Liver (tissue), 9 donors: ENCODE data around the gene PAX5. TPM values are rescaled to one million over a fixed set of nuclear protein-coding genes. Genes with fewer than 3 reads are reported as not detected.

Experiments
- DNase-seq: peaks from one replicate; pipeline ENCODE4 v3.0.0-alpha.2; 2017; ENCODE audit warnings: low spot score
- H3K27ac ChIP-seq, 2 donors: one replicate each; pipeline ENCODE4 v1.7.0; 2013; ENCODE audit warnings: inconsistent platforms in 2 of 2, low read length in 2 of 2, control low read depth in 1 of 2, low read depth in 1 of 2, mild to moderate bottlenecking in 1 of 2
- H3K27me3 ChIP-seq, 4 donors: one replicate each; pipeline versions ENCODE4 v1.6.1 to v1.7.0; 2013; ENCODE audit warnings: low read length in 3 of 4, inconsistent platforms in 1 of 4, mild to moderate bottlenecking in 1 of 4, moderate library complexity in 1 of 4; ENCODE audit not compliant: control insufficient read depth in 4 of 4, insufficient read depth in 4 of 4
- H3K36me3 ChIP-seq, 4 donors: one replicate each; pipeline versions ENCODE4 v1.6.1 to v1.7.0; 2013; ENCODE audit warnings: low read length in 3 of 4, mild to moderate bottlenecking in 3 of 4, low read depth in 1 of 4, moderate library complexity in 1 of 4; ENCODE audit not compliant: control insufficient read depth in 4 of 4, insufficient read depth in 3 of 4
- H3K4me1 ChIP-seq, 4 donors: one replicate each; pipeline versions ENCODE4 v1.6.1 to v1.7.0; 2013; ENCODE audit warnings: low read length in 3 of 4, mild to moderate bottlenecking in 3 of 4, moderate library complexity in 1 of 4; ENCODE audit not compliant: control insufficient read depth in 4 of 4, insufficient read depth in 4 of 4
- H3K4me3 ChIP-seq, 3 donors: one replicate each; pipeline versions ENCODE4 v1.6.1 to v1.7.0; 2013; ENCODE audit warnings: low read length in 3 of 3, control low read depth in 1 of 3, low read depth in 1 of 3, mild to moderate bottlenecking in 1 of 3
- H3K9ac ChIP-seq, 2 donors: one replicate each; pipeline ENCODE4 v1.7.0; 2013; ENCODE audit warnings: low read length in 2 of 2, mild to moderate bottlenecking in 2 of 2, moderate library complexity in 2 of 2, control low read depth in 1 of 2, low read depth in 1 of 2
- H3K9me3 ChIP-seq, 4 donors: one replicate each; pipeline versions ENCODE4 v1.6.1 to v1.7.0; 2013; ENCODE audit warnings: low read length in 3 of 4; ENCODE audit not compliant: control insufficient read depth in 4 of 4
- ATF3 ChIP-seq: IDR thresholded peaks from 2 replicates; pipeline ENCODE4 v1.6.1; 2016; ENCODE audit warnings: antibody characterized with exemption
- CTCF ChIP-seq: fragments of 150-350 bp; IDR thresholded peaks from 2 replicates; pipeline ENCODE4 v1.5.1; 2017; ENCODE audit warnings: improper control_type of control experiment, low read depth, low read length; ENCODE audit not compliant: missing input control
- EGR1 ChIP-seq, 2 donors: IDR thresholded peaks; 2 replicates each; pipeline ENCODE4 v1.6.1; 2016 to 2018; ENCODE audit warnings: antibody characterized with exemption in 2 of 2, low read depth in 2 of 2
- FOXA1 ChIP-seq: IDR thresholded peaks from 2 replicates; pipeline ENCODE4 v1.6.1; 2016; ENCODE audit warnings: antibody characterized with exemption
- FOXA2 ChIP-seq: IDR thresholded peaks from 2 replicates; pipeline ENCODE4 v1.6.1; 2016; ENCODE audit warnings: antibody characterized with exemption
- GABPA ChIP-seq, 2 donors: IDR thresholded peaks in 1 of 2; conservative IDR thresholded peaks in 1 of 2; 2 replicates each; pipeline ENCODE4 v1.6.1; 2016; ENCODE audit warnings: antibody characterized with exemption in 2 of 2, mild to moderate bottlenecking in 1 of 2, moderate library complexity in 1 of 2
- HNF4A ChIP-seq, 2 donors: conservative IDR thresholded peaks; 2 replicates each; pipeline ENCODE4 v1.6.1; 2016; ENCODE audit warnings: antibody characterized with exemption in 2 of 2, mild to moderate bottlenecking in 2 of 2
- HNF4G ChIP-seq: IDR thresholded peaks from 2 replicates; pipeline ENCODE4 v1.6.1; 2016; ENCODE audit warnings: antibody characterized with exemption
- MAX ChIP-seq: IDR thresholded peaks from 2 replicates; pipeline ENCODE4 v1.6.1; 2016; ENCODE audit warnings: antibody characterized with exemption
- RAD21 ChIP-seq, 2 donors: IDR thresholded peaks; 2 replicates each; pipeline ENCODE4 v1.6.1; 2016; ENCODE audit warnings: antibody characterized with exemption in 2 of 2, mild to moderate bottlenecking in 2 of 2
- REST ChIP-seq: IDR thresholded peaks from 2 replicates; pipeline ENCODE4 v1.6.1; 2016; ENCODE audit warnings: antibody characterized with exemption, mild to moderate bottlenecking
- RXRA ChIP-seq, 2 donors: IDR thresholded peaks; 2 replicates each; pipeline ENCODE4 v1.6.1; 2017 to 2018; ENCODE audit warnings: antibody characterized with exemption in 2 of 2, mild to moderate bottlenecking in 1 of 2
- YY1 ChIP-seq: IDR thresholded peaks from 2 replicates; pipeline ENCODE4 v1.6.1; 2016; ENCODE audit warnings: antibody characterized with exemption, mild to moderate bottlenecking
- WGBS: extraction: QIAGEN DNeasy Blood & Tissue Kit; methylation state at CpG from one replicate; pipeline ENCODE4 v1.1.7; 2013; 5-methylcytosine and 5-hydroxymethylcytosine counted together
- polyA plus RNA-seq, 2 donors: library from polyadenylated mRNA; stranded (reverse) in 1 of 2; unstranded in 1 of 2; fragments of 200-250 nt in 1 of 2; fragments of >200 nt in 1 of 2; fragmentation: Nextera tagmentation in 1 of 2; extraction: Ambion mirVana in 1 of 2; gene quantifications; one replicate each; pipeline versions ENCODE4 v1.2.1 to v1.2.3, GENCODE V29; 2013 to 2015
- total RNA-seq, 2 donors: library from RNA; depleted of rRNA; stranded (reverse); fragments of >200 nt; gene quantifications; one replicate each; pipeline ENCODE4 v1.2.3, GENCODE V29; 2014
- TF ChIP-seq, protein P1 (sequence below): IDR thresholded peaks from 2 replicates; pipeline ENCODE4 v1.6.1; 2016; ENCODE audit warnings: antibody characterized with exemption
- donor health status: healthy.
- donor health status: healthy.
- donor health status: healthy.
- donor health status: healthy.
- donor health status: healthy.

PAX5 gene
- total and polyA plus RNA-seq, 4 donors: 0.05 to 2.7 (median 0.11) TPM

DNA sequence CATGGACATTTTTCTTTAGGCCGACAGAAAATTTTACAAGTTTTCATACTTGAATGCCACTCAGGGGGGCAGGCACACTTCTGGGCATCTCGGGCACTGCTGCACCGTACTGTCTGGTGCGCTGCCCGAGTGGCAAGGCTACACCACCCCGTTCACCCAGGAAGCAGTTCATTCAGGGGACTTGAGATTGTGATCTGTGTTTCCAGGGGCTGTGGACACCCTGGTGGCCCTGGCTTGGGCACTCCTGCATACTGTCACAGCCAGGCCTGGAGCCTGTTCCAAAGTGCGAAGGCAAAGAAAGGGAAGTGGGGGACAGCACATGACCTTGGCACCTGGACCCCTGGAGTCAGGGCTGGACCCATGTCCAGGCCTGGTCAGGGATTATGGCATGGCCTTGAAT lies 197.6 kb downstream of the PAX5 start (continued):
- TF ChIP-seq REST: no peak
- no peak for TF ChIP-seq MAX
- TF ChIP-seq GABPA (IDR thresholded peaks at IDR 0.05 in 1 of 2, conservative IDR thresholded peaks at IDR 0.05 in 1 of 2): no peak
- no peak for TF ChIP-seq HNF4A (conservative IDR thresholded peaks at IDR 0.05)

DNA sequence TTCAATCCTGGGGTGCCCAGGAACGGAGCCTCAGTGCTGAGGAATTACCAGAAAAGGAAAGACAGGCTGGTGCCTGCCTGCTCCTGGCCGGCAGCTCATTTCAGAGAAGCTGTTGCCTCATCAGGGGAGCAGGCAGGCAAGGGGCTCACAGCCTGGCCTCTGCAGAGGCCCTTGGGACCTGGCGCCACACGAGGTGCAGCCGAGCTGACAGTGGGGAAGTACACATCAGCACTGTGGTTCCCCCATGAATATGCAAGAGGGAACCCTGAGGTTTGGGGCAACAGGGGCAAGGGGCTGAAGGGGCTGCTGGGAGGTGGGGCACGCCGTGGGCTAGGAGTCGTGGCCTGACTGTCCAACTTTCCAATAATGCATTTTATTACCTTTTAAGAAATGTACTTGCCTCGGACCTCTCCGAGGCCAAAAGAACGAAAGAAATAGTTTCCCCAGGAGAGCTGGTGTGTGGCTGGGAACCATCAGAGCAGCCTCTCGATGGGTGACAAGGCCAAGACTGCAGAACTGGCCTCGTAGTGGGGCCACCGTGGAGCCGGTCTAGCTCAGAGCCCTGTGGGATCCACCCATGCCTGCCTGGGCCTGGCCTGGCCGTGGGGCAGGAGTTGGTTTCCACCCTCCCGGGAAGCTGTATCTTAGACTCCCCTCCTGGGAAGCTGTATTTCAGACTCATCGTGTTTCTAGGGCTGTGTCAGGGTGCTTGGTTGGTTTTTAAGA lies 198.6 kb downstream of the PAX5 start:
- H3K27ac ChIP-seq: no peak overlapping the region

More for the DNA sequence above, 198.6 kb downstream of the PAX5 start:
- no peak overlapping the region for H3K4me3 ChIP-seq
- TF ChIP-seq, protein P1, sequence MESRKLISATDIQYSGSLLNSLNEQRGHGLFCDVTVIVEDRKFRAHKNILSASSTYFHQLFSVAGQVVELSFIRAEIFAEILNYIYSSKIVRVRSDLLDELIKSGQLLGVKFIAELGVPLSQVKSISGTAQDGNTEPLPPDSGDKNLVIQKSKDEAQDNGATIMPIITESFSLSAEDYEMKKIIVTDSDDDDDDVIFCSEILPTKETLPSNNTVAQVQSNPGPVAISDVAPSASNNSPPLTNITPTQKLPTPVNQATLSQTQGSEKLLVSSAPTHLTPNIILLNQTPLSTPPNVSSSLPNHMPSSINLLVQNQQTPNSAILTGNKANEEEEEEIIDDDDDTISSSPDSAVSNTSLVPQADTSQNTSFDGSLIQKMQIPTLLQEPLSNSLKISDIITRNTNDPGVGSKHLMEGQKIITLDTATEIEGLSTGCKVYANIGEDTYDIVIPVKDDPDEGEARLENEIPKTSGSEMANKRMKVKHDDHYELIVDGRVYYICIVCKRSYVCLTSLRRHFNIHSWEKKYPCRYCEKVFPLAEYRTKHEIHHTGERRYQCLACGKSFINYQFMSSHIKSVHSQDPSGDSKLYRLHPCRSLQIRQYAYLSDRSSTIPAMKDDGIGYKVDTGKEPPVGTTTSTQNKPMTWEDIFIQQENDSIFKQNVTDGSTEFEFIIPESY: no peak
- TF ChIP-seq FOXA1: no peak
- TF ChIP-seq ATF3: no peak
- no peak for TF ChIP-seq MAX
- no peak for TF ChIP-seq HNF4G
- no peak for TF ChIP-seq HNF4A (conservative IDR thresholded peaks at IDR 0.05)
- TF ChIP-seq YY1: no peak
- no peak for TF ChIP-seq CTCF
- TF ChIP-seq EGR1 (IDR thresholded peaks at IDR 0.05; ENCODE audit: low read depth in 2 of 2): no peak
- no peak for TF ChIP-seq RXRA (IDR thresholded peaks at IDR 0.05)
- no peak for TF ChIP-seq FOXA2
- TF ChIP-seq RAD21 (IDR thresholded peaks at IDR 0.05): no peak
- peaks cover 5 to 24% (median 12%) of the 10 kb centered on the region in 4 donors for H3K4me1 ChIP-seq
- no peaks in the 10 kb centered on the region for H3K27me3 ChIP-seq
- no peak overlapping the region for H3K9ac ChIP-seq
- H3K36me3 ChIP-seq: no peaks in the 10 kb centered on the region
- DNase-seq: no peak
- H3K9me3 ChIP-seq: no peaks in the 10 kb centered on the region
- WGBS: 87% methylated on average over 18 of the region's 18 CpGs
